ENCODE measurements around the gene C16orf46. TPM values are rescaled to one million over a fixed set of nuclear protein-coding genes. Genes with fewer than 3 reads are reported as not detected.
"Not testable (repeated sequence)": the region's sequence is repeated elsewhere in the genome, so short reads cannot be mapped to it uniquely, and the experiment has no call there.

The C16orf46 gene
- total RNA-seq, 1 experiment from 2014 or later: 2.0 TPM

DNA sequence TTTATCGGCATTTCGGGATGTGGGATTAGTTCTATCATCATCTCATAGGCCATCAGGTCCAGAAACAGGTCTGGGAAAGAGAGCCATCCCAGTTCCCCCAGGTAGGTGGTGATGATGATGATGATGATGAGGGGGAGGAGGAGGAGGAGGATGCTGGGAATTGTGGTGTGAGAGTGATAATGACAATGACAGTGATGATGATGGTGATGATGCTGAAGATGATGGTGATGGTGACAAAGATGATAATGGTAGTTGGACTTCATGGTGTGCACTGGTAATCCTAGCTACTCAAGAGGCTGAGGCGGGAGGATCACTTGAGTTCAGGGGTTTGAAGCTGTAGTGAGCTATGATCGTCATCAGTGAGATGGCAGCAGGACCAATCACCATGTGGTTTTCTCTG, 35.4 kb upstream of the C16orf46 start:
- H3K4me3 Mint-ChIP-seq: no peak overlapping the region
- no peak overlapping the region for H3K56ac ChIP-seq (ENCODE audit: insufficient read length, low read depth, low read length)
- no peak overlapping the region for H3K14ac ChIP-seq (ENCODE audit: insufficient read depth, low read length)
- no peak overlapping the region for H2AK5ac ChIP-seq (ENCODE audit: insufficient read length, low read length)
- no peaks in the 10 kb centered on the region for H3K9me3 ChIP-seq (ENCODE audit: control insufficient read depth, low read depth, low read length)
- H2AFZ ChIP-seq (ENCODE audit: low read length): no peak overlapping the region
- H4K5ac ChIP-seq (ENCODE audit: insufficient read length, low read depth, low read length): no peak overlapping the region
- no peak overlapping the region for H2BK5ac ChIP-seq (ENCODE audit: insufficient read length, low read length)
- H4K20me1 ChIP-seq (ENCODE audit: control insufficient read depth, insufficient read depth, insufficient read length): no peaks in the 10 kb centered on the region
- no peaks in the 10 kb centered on the region; the same call in none of the 2 replicates for H3K27me3 Mint-ChIP-seq (ENCODE audit: low read depth)
- no peak overlapping the region for H3K23ac ChIP-seq (ENCODE audit: insufficient read length, low read depth, low read length)
- H3K27ac ChIP-seq (ENCODE audit: insufficient read length, low read depth, low read length): no peak overlapping the region
- WGBS (ENCODE audit: extremely low coverage, insufficient read length, low lambda C conversion rate): no CpG with 5 or more reads among the region's 4 CpGs
- no peaks in the 10 kb centered on the region for H3K79me1 ChIP-seq (ENCODE audit: insufficient read depth, low read depth, low read length, poor library complexity, severe bottlenecking)
- no peaks in the 10 kb centered on the region for H3K79me2 ChIP-seq (ENCODE audit: insufficient read depth, low read length)
- no peaks in the 10 kb centered on the region for H3K27me3 ChIP-seq (ENCODE audit: insufficient read depth, low read length)
- no peak overlapping the region for H3K18ac ChIP-seq (ENCODE audit: insufficient read length, low read depth, low read length)
- no peak overlapping the region for H2BK120ac ChIP-seq (ENCODE audit: low read depth, low read length, poor library complexity, severe bottlenecking)
- no peak overlapping the region for H4K91ac ChIP-seq (ENCODE audit: insufficient read length, low read depth, low read length)
- H3K9me3 Mint-ChIP-seq: no peaks in the 10 kb centered on the region
- no peak overlapping the region for H2BK20ac ChIP-seq (ENCODE audit: low read depth, low read length, poor library complexity, severe bottlenecking)
- no peak overlapping the region for H2BK12ac ChIP-seq (ENCODE audit: insufficient read length, low read depth, low read length)
- no peak overlapping the region for H3K4me2 ChIP-seq (ENCODE audit: insufficient read depth, insufficient read length, low read length)
- no peak overlapping the region for H3K27ac Mint-ChIP-seq
- TF ChIP-seq, protein P1, sequence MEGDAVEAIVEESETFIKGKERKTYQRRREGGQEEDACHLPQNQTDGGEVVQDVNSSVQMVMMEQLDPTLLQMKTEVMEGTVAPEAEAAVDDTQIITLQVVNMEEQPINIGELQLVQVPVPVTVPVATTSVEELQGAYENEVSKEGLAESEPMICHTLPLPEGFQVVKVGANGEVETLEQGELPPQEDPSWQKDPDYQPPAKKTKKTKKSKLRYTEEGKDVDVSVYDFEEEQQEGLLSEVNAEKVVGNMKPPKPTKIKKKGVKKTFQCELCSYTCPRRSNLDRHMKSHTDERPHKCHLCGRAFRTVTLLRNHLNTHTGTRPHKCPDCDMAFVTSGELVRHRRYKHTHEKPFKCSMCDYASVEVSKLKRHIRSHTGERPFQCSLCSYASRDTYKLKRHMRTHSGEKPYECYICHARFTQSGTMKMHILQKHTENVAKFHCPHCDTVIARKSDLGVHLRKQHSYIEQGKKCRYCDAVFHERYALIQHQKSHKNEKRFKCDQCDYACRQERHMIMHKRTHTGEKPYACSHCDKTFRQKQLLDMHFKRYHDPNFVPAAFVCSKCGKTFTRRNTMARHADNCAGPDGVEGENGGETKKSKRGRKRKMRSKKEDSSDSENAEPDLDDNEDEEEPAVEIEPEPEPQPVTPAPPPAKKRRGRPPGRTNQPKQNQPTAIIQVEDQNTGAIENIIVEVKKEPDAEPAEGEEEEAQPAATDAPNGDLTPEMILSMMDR (conservative IDR thresholded peaks at IDR 0.05): no peak
- H2BK15ac ChIP-seq (ENCODE audit: low read depth, low read length): no peak overlapping the region
- no peaks in the 10 kb centered on the region for H3K4me1 Mint-ChIP-seq
- no peak overlapping the region for H3K4ac ChIP-seq (ENCODE audit: low read depth, low read length)
- no peaks in the 10 kb centered on the region for H3K23me2 ChIP-seq (ENCODE audit: insufficient read length, low read depth, low read length, poor library complexity, severe bottlenecking)
- no peak for DNase-seq
- H3K4me1 ChIP-seq (ENCODE audit: insufficient read depth, low read length): no peaks in the 10 kb centered on the region
- no peak overlapping the region for H3K9ac ChIP-seq (ENCODE audit: extremely low read depth, insufficient read length, low read length)
- H4K8ac ChIP-seq (replicated peaks; ENCODE audit: insufficient read length, low read depth, low read length): no peak overlapping the region
- H3K36me3 Mint-ChIP-seq (ENCODE audit: insufficient read depth in 1 of 3, low read depth in 3 of 3): no peaks in the 10 kb centered on the region
- no peak overlapping the region for H3T11ph ChIP-seq (ENCODE audit: low read length)

- H3K14ac ChIP-seq (ENCODE audit: insufficient read depth, low read length); H3K4me1 Mint-ChIP-seq; H3K9me3 ChIP-seq (ENCODE audit: control insufficient read depth, low read depth, low read length); H3K36me3 Mint-ChIP-seq (ENCODE audit: insufficient read depth in 1 of 3, low read depth in 3 of 3); H3K27me3 ChIP-seq (ENCODE audit: insufficient read depth, low read length); H3K56ac ChIP-seq (ENCODE audit: insufficient read length, low read depth, low read length); H2BK120ac ChIP-seq (ENCODE audit: low read depth, low read length, poor library complexity, severe bottlenecking); H3K27ac ChIP-seq (ENCODE audit: insufficient read length, low read depth, low read length); H3K79me1 ChIP-seq (ENCODE audit: insufficient read depth, low read depth, low read length, poor library complexity, severe bottlenecking); H4K91ac ChIP-seq (ENCODE audit: insufficient read length, low read depth, low read length); H4K5ac ChIP-seq (ENCODE audit: insufficient read length, low read depth, low read length); H4K20me1 ChIP-seq (ENCODE audit: control insufficient read depth, insufficient read depth, insufficient read length); H3K79me2 ChIP-seq (ENCODE audit: insufficient read depth, low read length); H3K9ac ChIP-seq (ENCODE audit: extremely low read depth, insufficient read length, low read length); H3K9me3 Mint-ChIP-seq; H3K18ac ChIP-seq (ENCODE audit: insufficient read length, low read depth, low read length); H3K4me1 ChIP-seq (ENCODE audit: insufficient read depth, low read length); H3K4ac ChIP-seq (ENCODE audit: low read depth, low read length); H2BK12ac ChIP-seq (ENCODE audit: insufficient read length, low read depth, low read length); H3K27ac Mint-ChIP-seq; DNase-seq; H3K4me3 Mint-ChIP-seq; H2BK5ac ChIP-seq (ENCODE audit: insufficient read length, low read length); H2BK15ac ChIP-seq (ENCODE audit: low read depth, low read length); H4K8ac ChIP-seq (replicated peaks; ENCODE audit: insufficient read length, low read depth, low read length); H2BK20ac ChIP-seq (ENCODE audit: low read depth, low read length, poor library complexity, severe bottlenecking); H3K27me3 Mint-ChIP-seq (ENCODE audit: low read depth); H2AFZ ChIP-seq (ENCODE audit: low read length); H3K23me2 ChIP-seq (ENCODE audit: insufficient read length, low read depth, low read length, poor library complexity, severe bottlenecking); H3K4me2 ChIP-seq (ENCODE audit: insufficient read depth, insufficient read length, low read length); H2AK5ac ChIP-seq (ENCODE audit: insufficient read length, low read length); H3T11ph ChIP-seq (ENCODE audit: low read length); H3K23ac ChIP-seq (ENCODE audit: insufficient read length, low read depth, low read length): not testable (repeated sequence)
- WGBS (ENCODE audit: extremely low coverage, insufficient read length, low lambda C conversion rate): no CpG with 5 or more reads among the region's 6 CpGs
Observed at GRCh38 chr16:81109274-81109673, 32.2 kb upstream of the C16orf46 start.
